Cardiac muscle cell (in vitro differentiated cells and primary cell): ENCODE measurements around the gene C2CD3. TPM values are rescaled to one million over a fixed set of nuclear protein-coding genes. Genes with fewer than 3 reads are reported as not detected.
"Not testable (repeated sequence)": the region's sequence is repeated elsewhere in the genome, so short reads cannot be mapped to it uniquely, and the experiment has no call there.

ENCODE experiments used
- DNase-seq, 2 donors: peaks; one replicate each; pipeline versions ENCODE4 v3.0.0 to v3.0.0-alpha.2; 2010 to 2017; ENCODE audit warnings: low read depth in 1 of 2, low spot score in 1 of 2
- H3K27ac ChIP-seq: fragments of 200-600 bp; sonication (generic); 2 replicates; pipeline ENCODE4 v1.5.1; 2016
- H3K27me3 ChIP-seq: fragments of 200-600 bp; sonication (generic); 2 replicates; pipeline ENCODE4 v1.6.0; 2016; ENCODE audit warnings: control low read depth
- H3K36me3 ChIP-seq: fragments of 200-600 bp; sonication (generic); 2 replicates; pipeline ENCODE4 v1.5.1; 2016; ENCODE audit warnings: control low read depth
- H3K4me1 ChIP-seq: fragments of 200-600 bp; sonication (generic); 2 replicates; pipeline ENCODE4 v1.8.1; 2017; ENCODE audit warnings: low read depth, mild to moderate bottlenecking, mixed run types
- H3K4me3 ChIP-seq: fragments of 200-600 bp; sonication (generic); 2 replicates; pipeline ENCODE4 v1.5.1; 2016; ENCODE audit warnings: mild to moderate bottlenecking
- H3K9me3 ChIP-seq: fragments of 200-600 bp; sonication (generic); 2 replicates; pipeline ENCODE4 v1.5.1; 2017; ENCODE audit warnings: low read depth, mild to moderate bottlenecking, control low read depth
- CTCF ChIP-seq: IDR thresholded peaks from 2 replicates; pipeline ENCODE4 v1.5.1; 2012; ENCODE audit warnings: low read depth, mild to moderate bottlenecking, low read length
- polyA plus RNA-seq: library from polyadenylated mRNA; unstranded; fragments of >200 nt; fragmentation: Nextera tagmentation; extraction: Ambion mirVana; gene quantifications from 2 replicates; pipeline ENCODE4 v1.2.1, GENCODE V29; 2016
- total RNA-seq: library from RNA; depleted of rRNA; stranded (reverse); fragments of >200 nt; gene quantifications from 2 replicates; pipeline ENCODE4 v1.2.3, GENCODE V29; 2016

C2CD3 gene
- total and polyA plus RNA-seq, 2 experiments from 2014 or later: 10.2 to 13.3 TPM

- TF ChIP-seq CTCF: no peak
- Histone ChIP-seq H3K27ac (no peak overlapping the region), H3K9me3 (no peaks in the 10 kb centered on the region), H3K4me1 (no peaks in the 10 kb centered on the region), H3K4me3 (no peak overlapping the region), H3K27me3 (no peaks in the 10 kb centered on the region), H3K36me3 (peaks cover 10% of the 10 kb centered on the region)
- DNase-seq: no peak
These were observed 98.1 kb downstream of the C2CD3 start for GRCh38 chr11:74072721-74073120.

- Histone ChIP-seq H3K27me3 (no peaks in the 10 kb centered on the region), H3K4me3 (no peak overlapping the region), H3K27ac (no peak overlapping the region), H3K36me3 (peaks cover 10% of the 10 kb centered on the region), H3K9me3 (no peaks in the 10 kb centered on the region), H3K4me1 (no peaks in the 10 kb centered on the region)
- no peak for TF ChIP-seq CTCF
- no peak for DNase-seq
These were observed 98.5 kb downstream of the C2CD3 start for GRCh38 chr11:74072286-74072685.

GRCh38 chr11:74070723-74071492, 99.9 kb downstream of the C2CD3 start:
- Histone ChIP-seq H3K4me1 (no peaks in the 10 kb centered on the region), H3K27me3 (no peaks in the 10 kb centered on the region), H3K4me3 (no peak overlapping the region), H3K9me3 (no peaks in the 10 kb centered on the region), H3K27ac (no peak overlapping the region), H3K36me3 (peaks cover 10% of the 10 kb centered on the region)
- TF ChIP-seq CTCF: no peak
- DNase-seq: no peak

- Histone ChIP-seq H3K4me1 (no peaks in the 10 kb centered on the region), H3K27ac (no peak overlapping the region), H3K27me3 (no peaks in the 10 kb centered on the region), H3K9me3 (no peaks in the 10 kb centered on the region), H3K36me3 (peaks cover 10% of the 10 kb centered on the region), H3K4me3 (no peak overlapping the region)
- TF ChIP-seq CTCF: no peak
- DNase-seq: no peak
These were observed 101.4 kb downstream of the C2CD3 start for GRCh38 chr11:74069146-74070046.

GRCh38 chr11:74066663-74067062, 104.1 kb downstream of the C2CD3 start:
- not testable (repeated sequence) for H3K4me1 ChIP-seq, DNase-seq, H3K27ac ChIP-seq

GRCh38 chr11:74065534-74065933, 105.3 kb downstream of the C2CD3 start:
- H3K4me3 ChIP-seq, H3K4me1 ChIP-seq, H3K36me3 ChIP-seq, DNase-seq, H3K9me3 ChIP-seq, H3K27ac ChIP-seq, H3K27me3 ChIP-seq: not testable (repeated sequence)

More at GRCh38 chr11:74066663-74067062, 104.1 kb downstream of the C2CD3 start:
- not testable (repeated sequence) for H3K4me3 ChIP-seq, H3K36me3 ChIP-seq, H3K9me3 ChIP-seq, H3K27me3 ChIP-seq

- not testable (repeated sequence) for H3K36me3 ChIP-seq, H3K27ac ChIP-seq, H3K4me1 ChIP-seq, DNase-seq, H3K4me3 ChIP-seq, H3K27me3 ChIP-seq, H3K9me3 ChIP-seq
These were observed 107.2 kb downstream of the C2CD3 start for GRCh38 chr11:74063628-74064027.

GRCh38 chr11:74061599-74061998, 109.2 kb downstream of the C2CD3 start:
- not testable (repeated sequence) for H3K27me3 ChIP-seq, H3K36me3 ChIP-seq, DNase-seq, H3K4me1 ChIP-seq, H3K4me3 ChIP-seq, H3K27ac ChIP-seq, H3K9me3 ChIP-seq
